WERI-Rb-1 (cell line): Measurements from ENCODE around the gene TMEM201.

Experiments used
- DNase-seq: peaks from one replicate; pipeline ENCODE4 v3.0.0-alpha.2; 2020
- H3K27ac ChIP-seq: fragments of 250-450 bp; sonication (Bioruptor Pico); 2 replicates; pipeline ENCODE4 v1.5.1; 2020; ENCODE audit warnings: mild to moderate bottlenecking, moderate library complexity
- H3K27me3 ChIP-seq: fragments of 250-450 bp; sonication (Bioruptor Pico); 2 replicates; pipeline ENCODE4 v1.5.1; 2021; ENCODE audit warnings: mild to moderate bottlenecking, low read depth, moderate library complexity; ENCODE audit not compliant: insufficient read depth, severe bottlenecking
- H3K36me3 ChIP-seq: fragments of 250-450 bp; sonication (Bioruptor Pico); 2 replicates; pipeline ENCODE4 v1.5.1; 2020; ENCODE audit warnings: mild to moderate bottlenecking, moderate library complexity
- H3K4me3 ChIP-seq: 2 replicates; pipeline ENCODE4 v1.5.1; 2011; ENCODE audit warnings: low read depth, mild to moderate bottlenecking, control low read depth, low read length
- H3K9me3 ChIP-seq: fragments of 250-450 bp; sonication (Bioruptor Pico); 2 replicates; pipeline ENCODE4 v1.5.1; 2021; ENCODE audit warnings: mild to moderate bottlenecking, moderate library complexity; ENCODE audit not compliant: severe bottlenecking
- TF ChIP-seq, protein P1 (sequence below): IDR thresholded peaks from 2 replicates; pipeline ENCODE4 v1.5.1; 2011; ENCODE audit warnings: low read depth, mild to moderate bottlenecking, control low read depth, inconsistent platforms, low read length

Gene TMEM201

DNA sequence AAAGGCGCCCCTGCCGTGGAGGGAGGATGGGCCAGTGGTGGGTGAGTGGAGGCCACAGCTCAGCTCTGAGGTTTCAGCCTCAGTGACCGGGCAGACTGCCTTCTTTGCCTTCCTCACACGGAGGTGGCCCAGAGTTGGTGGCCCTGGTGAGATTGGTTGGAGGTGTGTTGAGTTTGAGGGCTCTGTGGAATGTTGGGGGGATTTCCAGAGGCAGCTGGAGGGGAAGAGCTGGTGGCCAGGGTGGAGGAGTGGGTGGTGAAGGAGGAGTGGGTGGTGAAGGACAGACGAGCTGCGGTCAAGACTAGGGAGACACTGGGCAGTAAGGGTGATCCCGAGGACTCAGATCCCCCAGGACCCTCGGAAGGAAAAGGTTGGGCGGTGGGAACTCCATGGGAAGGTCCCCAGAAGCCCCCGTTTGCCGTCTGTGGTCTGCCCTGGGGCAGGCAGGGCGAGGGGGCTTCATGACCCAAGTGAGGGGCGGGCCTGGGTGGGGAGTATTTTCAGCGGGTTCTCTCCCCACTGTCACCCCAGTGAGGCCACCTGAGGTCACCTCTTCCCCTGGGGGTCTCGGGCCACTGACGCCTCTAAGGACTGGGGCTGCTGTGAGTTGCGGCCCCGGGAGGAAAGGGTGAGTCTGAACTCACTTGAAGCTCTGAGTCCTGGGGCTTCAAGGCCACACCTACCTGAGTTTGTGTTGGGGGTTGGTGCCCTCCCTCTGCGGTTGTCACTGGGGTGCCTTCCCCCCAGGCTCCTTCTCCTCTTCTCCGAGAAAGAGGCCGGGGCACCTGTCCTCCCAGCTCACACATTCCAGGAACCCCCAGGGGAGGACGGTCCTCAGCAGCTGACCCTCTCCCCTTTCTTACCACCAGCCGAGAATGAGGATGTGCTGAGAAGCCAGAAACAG, 40.1 kb downstream of the TMEM201 start:
- H3K9me3 ChIP-seq = no peaks in the 10 kb centered on the region
- no peaks in the 10 kb centered on the region for H3K36me3 ChIP-seq
- TF ChIP-seq, protein P1, sequence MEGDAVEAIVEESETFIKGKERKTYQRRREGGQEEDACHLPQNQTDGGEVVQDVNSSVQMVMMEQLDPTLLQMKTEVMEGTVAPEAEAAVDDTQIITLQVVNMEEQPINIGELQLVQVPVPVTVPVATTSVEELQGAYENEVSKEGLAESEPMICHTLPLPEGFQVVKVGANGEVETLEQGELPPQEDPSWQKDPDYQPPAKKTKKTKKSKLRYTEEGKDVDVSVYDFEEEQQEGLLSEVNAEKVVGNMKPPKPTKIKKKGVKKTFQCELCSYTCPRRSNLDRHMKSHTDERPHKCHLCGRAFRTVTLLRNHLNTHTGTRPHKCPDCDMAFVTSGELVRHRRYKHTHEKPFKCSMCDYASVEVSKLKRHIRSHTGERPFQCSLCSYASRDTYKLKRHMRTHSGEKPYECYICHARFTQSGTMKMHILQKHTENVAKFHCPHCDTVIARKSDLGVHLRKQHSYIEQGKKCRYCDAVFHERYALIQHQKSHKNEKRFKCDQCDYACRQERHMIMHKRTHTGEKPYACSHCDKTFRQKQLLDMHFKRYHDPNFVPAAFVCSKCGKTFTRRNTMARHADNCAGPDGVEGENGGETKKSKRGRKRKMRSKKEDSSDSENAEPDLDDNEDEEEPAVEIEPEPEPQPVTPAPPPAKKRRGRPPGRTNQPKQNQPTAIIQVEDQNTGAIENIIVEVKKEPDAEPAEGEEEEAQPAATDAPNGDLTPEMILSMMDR = no peak
- H3K27me3 ChIP-seq = no peaks in the 10 kb centered on the region
- DNase-seq = no peak
- H3K27ac ChIP-seq = no peak overlapping the region
- H3K4me3 ChIP-seq = no peak overlapping the region

DNA sequence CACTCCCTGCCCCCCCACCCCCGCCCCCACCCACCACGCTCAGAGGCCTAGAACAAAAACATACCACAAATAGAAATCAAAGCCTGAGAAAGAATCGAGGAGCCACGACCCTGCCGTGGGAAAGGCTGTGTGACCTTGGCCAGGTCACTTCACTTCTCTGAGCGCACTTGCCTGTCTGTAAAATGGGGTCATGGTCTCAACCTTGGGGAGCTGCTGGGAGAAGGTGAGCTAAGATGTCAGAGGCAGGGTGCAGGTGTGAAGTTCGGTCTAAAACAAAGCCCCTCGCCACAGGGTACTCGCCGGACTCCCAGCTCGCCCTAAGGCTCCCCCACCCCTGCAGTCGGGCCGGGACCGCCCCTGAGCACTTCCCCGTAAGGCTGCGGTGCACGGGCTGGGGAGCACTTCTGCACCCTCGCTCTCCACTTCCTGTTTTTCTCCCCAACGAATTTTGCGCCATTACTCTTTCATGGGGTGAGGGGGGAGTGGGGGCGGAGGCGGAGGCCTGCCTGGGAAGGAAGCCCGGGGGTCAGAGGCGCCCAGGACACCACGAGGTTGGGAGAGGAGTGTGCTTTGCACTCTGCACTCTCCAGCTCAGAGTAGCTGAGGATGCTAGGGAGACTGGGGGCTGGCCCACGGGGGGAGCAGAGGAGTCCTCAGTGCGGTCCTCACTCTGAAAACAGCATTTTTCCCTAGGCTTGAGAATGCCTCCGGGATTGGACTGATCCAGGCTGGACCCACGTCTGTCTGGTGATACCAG, 40.9 kb downstream of the TMEM201 start:
- Histone ChIP-seq H3K36me3 (no peaks in the 10 kb centered on the region), H3K27ac (no peak overlapping the region), H3K4me3 (no peak overlapping the region), H3K27me3 (no peaks in the 10 kb centered on the region), H3K9me3 (no peaks in the 10 kb centered on the region)
- DNase-seq = no peak
- TF ChIP-seq, protein P1 = no peak

DNA sequence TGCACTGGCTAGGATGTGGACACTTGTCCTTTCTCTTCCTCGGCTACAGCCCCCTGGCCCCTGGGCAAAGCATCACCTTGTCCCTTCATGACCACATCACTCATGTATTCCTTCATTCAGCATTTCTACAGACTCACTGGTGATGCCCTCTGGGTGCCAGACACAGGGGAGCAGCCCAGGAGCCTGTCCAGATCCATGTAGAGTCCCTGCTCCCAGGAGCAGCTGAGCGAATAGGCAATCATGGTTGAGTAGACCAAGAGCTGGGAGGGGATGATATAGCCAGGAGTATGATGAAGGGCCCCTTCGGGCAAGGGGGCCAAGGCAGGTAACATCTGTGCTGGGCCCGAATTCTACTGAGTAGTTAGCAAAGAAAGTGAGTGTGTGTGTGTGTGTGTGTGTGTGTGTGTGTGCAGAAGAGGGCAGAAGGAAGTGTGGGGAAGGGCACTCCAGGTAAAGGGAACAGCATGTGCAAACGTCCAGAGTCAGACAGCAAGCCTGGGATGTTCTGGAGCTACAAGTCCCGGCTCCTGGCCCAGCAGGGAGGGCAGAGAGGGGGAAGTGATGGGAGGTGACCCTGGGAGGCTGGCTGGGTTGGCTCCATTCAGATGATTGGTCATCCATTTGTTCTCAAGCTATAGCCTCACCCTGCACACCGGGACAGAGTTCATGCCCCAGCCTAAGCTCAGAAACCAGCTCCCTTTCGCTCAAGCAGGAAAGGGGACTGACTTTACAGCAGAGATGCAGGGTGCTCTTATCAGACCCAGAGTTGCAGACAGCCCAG, 41.8 kb downstream of the TMEM201 start:
- Histone ChIP-seq H3K9me3 (no peaks in the 10 kb centered on the region), H3K36me3 (no peaks in the 10 kb centered on the region), H3K27ac (no peak overlapping the region), H3K4me3 (no peak overlapping the region), H3K27me3 (no peaks in the 10 kb centered on the region)
- TF ChIP-seq, protein P1 = no peak
- no peak for DNase-seq

GRCh38 chr1:9631613-9632012, 42.9 kb downstream of the TMEM201 start:
- H3K27ac ChIP-seq = no peak overlapping the region
- H3K4me3 ChIP-seq = no peak overlapping the region
- no peaks in the 10 kb centered on the region for H3K9me3 ChIP-seq
- H3K36me3 ChIP-seq = no peaks in the 10 kb centered on the region
- TF ChIP-seq, protein P1 = no peak
- no peak for DNase-seq
- no peaks in the 10 kb centered on the region for H3K27me3 ChIP-seq

DNA sequence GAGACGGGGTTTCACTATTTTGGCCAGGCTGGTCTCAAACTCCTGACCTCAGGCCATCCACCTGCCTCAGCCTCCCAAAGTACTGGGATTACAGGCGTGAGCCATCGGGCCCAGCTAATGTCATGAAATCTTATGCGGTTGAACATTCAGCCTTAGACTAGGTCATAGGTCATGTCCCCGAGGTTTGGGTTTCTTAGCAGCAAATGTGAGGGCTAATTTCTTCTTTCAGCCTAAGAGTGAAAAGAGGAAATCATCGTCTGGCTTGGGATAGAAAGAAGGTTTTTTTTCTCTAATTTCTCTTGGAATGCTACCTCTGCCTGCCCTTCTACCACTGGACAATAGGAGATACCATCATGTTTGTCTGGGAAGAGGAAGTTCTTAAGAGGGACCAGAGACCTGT, 44.8 kb downstream of the TMEM201 start:
- no peaks in the 10 kb centered on the region for H3K36me3 ChIP-seq
- H3K27ac ChIP-seq = no peak overlapping the region
- TF ChIP-seq, protein P1 = no peak
- no peak overlapping the region for H3K4me3 ChIP-seq
- DNase-seq = no peak
- H3K27me3 ChIP-seq = no peaks in the 10 kb centered on the region
- no peaks in the 10 kb centered on the region for H3K9me3 ChIP-seq
